Inflammatory macrophage treated with lipopolysaccharide for 1 hour (primary cell): ENCODE results near the gene FRMD1.

Experiments
- DNase-seq, 2 donors: peaks; one replicate each; pipeline ENCODE4 v3.0.0-alpha.2; 2020 to 2022

Gene FRMD1

DNA sequence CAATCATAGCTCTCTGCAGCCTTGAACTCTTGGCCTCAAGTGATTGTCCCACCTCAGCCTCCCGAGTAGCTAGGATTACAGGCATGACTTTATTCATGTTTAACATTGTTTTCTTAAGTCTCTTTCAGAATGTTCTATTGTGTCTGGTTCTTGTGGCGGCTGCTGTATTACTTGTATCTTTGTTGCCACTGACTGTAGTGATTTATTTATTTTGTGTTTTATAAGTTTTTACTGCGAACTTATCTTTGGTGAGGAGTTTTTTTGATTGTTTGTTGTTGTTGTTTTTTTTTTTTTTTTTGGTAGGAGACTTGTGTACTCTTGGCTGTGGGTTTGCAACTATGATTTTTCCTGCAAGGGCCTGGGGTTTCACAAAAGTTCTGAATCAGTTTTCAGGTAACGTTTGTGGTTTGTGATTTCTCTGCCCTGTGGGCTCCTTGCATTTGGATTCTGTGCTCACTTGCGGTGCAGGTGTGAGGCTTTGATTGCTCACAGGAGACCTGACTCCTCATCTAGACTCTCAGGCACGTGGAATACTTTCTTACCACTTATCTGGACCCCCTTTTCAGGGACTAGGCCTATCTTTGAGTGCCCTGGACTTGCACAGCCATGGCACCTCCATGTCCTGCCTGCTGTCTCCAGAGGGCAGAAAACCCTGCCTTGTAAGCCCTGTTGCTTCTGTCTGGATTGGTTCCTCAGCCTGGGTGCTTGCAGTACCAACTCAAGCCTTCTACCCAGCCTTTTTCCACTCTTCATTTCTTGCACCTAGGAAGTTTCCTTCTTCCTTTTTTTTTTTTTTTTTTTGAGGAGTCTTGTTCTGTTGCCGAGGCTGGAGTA lies 56.3 kb downstream of the FRMD1 start:
- DNase-seq, result no peak

DNA sequence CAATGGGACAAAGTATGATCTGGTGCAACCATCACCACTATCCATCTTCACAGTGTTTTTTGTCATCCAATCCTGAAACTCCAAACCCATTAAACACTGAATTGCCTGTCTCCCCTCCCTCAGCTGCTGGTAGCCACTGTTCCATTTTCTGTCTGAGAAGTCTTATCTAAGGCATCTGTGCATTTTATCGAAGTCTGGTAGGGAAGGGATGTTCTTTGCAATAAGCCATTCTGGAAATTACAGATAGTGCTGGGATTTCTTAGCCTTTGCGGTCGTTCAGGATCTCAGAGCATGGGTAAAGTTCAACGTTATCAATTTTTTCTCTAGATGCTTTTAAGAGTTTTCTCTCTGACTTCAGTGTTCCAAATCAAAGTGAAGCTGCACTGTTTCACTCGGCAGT lies 57.4 kb downstream of the FRMD1 start:
- no peak for DNase-seq

GRCh38 chr6:168020242-168020641 lies 58.8 kb downstream of the FRMD1 start:
- DNase-seq, result no peak

DNA sequence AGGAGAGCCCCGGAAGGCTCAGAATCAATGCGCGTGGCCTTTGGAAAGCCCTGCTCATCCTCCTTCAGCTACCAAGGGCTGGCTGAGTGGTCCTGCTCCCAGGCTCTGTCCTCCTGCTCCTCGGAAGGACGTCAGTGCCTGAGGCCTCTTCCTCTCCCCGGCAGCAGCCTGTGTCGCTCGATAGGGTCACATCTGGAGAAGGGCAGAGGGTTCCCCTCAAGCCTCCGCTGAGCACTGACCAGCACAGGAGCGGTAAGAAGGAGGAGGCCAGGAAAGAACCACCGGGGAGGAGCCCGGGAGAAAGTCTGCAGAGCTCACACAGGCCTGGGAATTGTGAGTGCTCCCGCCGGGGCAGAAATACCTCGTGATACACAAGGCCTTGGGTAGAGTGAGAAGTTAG lies 60.3 kb downstream of the FRMD1 start:
- no peak for DNase-seq

DNA sequence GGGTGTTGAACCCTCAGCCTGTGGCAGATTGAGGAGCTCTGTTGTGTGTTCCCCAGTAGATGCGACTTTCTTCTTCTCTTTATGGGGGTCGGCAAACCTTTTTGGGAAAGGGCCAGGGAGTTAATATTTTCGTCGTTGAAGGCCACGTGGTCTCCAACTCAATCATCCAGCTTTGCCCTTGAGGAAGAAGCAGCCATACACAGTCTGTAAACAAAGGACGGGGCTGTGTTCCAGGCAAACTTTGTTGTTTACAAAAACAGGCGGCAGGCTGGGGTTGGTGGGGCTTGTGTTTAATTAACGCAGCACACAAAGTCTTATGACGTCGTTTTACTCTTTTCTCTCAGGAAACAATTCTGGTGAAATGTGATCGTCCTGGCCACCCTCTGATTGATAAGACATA lies 61.4 kb downstream of the FRMD1 start:
- no peak for DNase-seq

DNA sequence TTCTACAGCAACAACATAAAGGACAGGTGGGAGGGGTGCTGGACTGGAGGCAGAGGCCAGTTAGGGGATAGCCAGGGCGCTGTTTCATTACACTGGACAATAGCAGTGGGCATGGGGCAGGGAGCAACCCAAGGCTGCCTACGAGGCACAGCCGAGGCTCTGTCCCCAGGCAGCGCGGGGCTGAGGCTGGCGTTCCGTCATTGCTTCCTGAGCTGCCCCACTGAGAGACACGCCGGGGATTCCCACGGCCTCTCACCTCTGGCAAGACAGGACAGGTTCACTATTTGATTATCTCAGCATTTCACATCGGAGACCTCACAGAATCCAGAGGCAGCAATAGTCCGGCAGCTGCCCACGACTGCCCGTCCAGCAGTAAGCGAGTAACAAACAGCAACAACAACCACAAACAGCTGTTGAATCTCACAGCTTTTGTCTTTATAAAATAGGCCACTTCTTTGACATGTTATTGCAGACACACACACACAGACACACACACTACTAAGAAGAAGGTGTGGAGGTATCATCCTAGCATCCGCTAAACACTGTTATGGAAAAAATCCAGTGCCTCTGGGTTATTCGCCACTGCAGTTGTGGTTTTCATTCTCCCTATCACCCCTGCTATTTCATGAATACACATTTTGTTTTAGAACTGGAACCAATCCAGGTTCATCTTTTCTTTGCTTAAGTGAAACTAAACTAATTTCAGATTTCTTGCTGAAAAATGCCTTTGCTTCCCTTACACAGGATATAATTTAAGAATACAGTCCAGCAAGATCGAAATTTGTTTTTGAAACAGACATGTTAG lies 62.1 kb downstream of the FRMD1 start:
- no peak for DNase-seq

DNA sequence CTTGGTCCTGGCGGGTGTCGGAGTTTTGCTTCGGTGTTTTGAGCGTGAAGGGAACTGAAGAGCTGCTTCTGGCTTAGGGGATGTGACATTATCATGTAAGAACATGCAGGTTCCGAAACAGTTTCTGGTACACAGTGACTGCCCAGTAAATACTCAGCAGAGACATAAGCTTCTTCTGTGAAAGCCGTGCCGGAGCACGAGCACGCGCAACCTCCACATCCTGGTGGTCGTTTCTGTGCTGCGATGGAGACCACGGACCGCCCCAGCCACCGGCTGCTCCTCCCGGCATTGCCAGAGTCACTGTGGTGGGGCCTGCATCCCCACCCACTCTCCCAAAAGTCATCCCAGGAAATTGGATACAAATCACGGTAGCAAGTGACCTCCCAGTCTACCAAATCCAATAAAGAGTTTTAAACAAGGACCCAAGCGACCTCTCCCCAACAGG lies 62.8 kb downstream of the FRMD1 start:
- DNase-seq, result no peak

DNA sequence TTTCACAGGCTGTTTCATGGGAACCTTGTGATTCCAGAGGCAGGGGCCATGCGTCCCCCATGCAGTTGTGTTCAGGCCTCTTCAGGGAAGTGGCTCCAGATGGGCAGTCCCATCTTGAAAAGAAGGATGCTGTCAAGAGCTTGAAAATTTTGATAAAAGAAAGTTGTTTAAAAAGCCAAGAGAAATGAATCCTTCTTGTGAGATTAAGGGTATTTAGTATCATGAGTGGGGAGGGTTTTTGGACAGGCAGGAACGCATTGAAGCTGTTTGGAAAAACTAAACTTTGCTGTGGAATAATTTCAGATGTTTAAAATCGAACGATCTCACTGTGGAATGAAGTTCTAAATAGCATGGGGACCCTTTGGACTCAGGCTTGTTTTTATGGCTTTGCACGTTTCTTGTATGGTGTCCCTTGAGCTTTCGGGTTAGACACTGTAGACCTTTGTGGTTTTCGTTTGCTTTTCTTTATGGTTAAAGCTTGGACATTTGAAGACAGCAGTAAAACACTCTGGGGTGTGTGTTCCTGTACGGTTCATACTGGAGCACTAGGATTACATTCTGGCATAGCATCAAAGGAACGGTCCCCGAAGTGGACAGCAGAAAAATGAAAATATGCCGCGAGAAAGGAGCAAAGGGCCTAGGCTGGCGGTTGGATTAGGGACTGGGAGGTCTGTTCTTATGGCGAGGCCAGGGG lies 63.4 kb downstream of the FRMD1 start:
- DNase-seq, result no peak

GRCh38 chr6:168015009-168015408 lies 64.0 kb downstream of the FRMD1 start:
- no peak for DNase-seq

GRCh38 chr6:168014428-168014827 lies 64.6 kb downstream of the FRMD1 start:
- no peak for DNase-seq

GRCh38 chr6:168013250-168013915 lies 65.6 kb downstream of the FRMD1 start:
- DNase-seq, result no peak

DNA sequence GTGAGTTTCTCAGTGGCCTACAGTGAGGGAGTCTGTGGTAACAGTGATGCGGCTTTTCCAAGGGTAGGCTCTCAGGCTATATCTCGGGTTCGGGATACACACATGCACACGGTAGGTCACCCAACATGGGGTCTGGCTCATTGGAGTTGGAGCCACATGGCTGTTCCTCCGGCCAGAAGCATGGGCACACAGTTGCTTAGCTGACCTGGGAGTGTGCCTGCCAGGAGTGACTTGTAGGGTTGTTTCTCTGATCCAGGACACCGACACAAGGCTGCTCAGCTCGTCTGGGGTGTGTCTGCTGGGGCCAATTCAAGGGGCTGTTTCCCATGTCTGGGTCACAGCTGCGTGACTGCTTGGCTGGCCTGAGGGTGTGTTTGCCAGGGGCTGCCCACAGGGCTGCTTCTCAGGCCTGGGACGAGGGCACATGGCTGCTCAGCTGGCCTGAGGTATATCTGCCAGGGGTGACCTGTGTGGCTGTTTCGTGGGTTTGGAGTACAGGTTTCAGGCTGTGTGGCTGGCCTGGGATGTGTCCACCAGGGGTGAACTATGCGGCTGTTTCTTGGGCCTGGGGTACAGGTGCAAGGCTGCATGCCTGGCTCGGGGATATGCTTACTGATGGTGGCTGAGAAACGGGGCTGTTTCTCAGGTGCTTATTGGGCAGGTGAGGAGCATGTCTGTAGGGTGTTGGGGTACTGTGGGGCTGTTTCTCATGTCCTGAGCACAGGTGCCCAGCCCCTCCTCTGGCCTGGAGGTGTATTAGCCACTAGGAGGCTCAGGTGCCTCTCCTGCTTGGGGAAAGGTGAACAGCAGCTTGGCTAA lies 66.4 kb downstream of the FRMD1 start:
- no peak for DNase-seq

- DNase-seq, result no peak
Observed at GRCh38 chr6:168011291-168011690, 67.7 kb downstream of the FRMD1 start.

DNA sequence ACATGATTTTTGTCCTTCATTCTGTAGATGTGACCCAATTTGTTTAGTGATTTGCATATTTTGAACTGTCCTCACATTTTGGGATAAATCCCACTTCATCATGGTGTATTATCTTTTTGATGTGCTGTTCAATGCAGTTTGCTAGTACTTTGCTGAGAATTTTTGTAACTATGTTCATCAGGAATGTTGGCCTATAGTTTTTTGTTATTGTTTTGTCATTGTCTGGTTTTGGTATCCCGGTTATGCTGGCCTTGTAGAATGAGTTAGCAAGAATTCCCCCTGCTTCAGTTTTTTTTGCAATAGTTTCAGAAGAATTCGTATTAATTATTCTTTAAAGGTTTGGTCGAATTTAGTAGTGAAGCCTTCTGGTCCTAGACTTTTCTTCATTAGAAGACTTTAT lies 69.7 kb downstream of the FRMD1 start:
- DNase-seq, result no peak

DNA sequence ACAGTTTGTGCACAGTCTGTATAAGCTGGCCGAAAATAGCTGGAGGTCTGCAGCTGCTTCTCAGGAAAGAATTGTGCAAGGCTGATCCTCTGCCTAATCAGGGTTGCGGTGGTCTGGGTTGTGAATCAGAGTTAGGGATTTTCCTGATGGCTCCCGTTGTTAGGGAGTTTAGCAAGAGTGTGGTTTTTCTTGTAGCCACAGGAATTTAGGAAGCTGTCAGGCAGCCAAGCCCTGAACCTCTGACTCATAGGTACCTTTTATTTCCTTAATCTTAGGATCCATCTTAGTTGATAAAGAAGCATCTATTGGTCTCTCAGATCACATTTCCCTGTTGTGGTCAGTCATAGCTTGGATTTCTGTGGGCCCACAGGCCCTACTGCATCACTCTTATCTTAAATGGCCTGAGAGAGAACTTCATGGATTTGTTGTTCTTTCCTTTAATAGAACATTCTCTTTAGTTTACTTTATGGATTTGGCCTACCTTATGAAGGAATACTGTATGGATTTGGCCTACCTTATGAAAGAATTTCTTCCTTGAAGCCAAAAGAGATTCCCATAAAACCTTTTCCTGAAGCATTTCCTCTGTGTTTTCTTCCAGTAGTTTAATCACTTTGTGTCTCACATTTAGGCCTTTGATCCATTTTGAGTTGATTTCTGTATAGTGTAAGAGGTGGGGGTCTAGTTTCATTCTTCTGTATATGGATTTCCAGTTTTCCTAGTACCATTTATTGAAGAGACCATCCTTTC lies 71.2 kb downstream of the FRMD1 start:
- peak; percentile 70 to 85 for DNase-seq

- no peak for DNase-seq
Observed at GRCh38 chr6:168005796-168006195, 73.2 kb downstream of the FRMD1 start.

- DNase-seq, result no peak
Observed at GRCh38 chr6:168004945-168005344, 74.1 kb downstream of the FRMD1 start.

DNA sequence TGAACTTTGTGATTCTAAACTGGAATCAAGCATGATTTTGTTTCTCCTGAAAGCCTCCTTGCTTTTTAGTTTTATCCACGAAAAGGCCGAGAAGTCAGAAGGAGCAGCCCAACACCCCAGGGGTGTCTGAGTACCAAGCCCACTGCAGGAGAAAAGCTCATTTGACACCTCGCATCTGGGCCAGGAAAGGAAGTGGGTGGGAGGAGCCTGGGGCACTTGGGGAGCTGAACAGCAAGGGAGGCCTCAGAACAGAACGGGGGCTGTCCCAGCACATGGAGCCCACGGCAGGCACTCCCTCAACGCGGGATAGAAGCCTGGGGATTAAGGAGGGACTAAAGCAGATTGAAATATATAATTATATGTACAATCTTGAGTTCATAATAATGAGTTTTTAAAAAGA lies 75.0 kb downstream of the FRMD1 start:
- no peak for DNase-seq
